GM12865 (cell line): ENCODE measurements around the gene UCN.
"Not testable (repeated sequence)": the region's sequence is repeated elsewhere in the genome, so short reads cannot be mapped to it uniquely, and the experiment has no call there.

ENCODE experiments used
- DNase-seq: peaks from one replicate; pipeline ENCODE4 v3.0.0; 2010; ENCODE audit warnings: low read depth
- H3K4me3 ChIP-seq: 2 replicates; pipeline ENCODE4 v1.5.1; 2011; ENCODE audit warnings: mild to moderate bottlenecking, low read depth, low read length, control low read depth
- TF ChIP-seq, protein P1 (sequence below): IDR thresholded peaks from 2 replicates; pipeline ENCODE4 v1.5.1; 2011; ENCODE audit warnings: low read length, control low read depth, low read depth, inconsistent platforms; ENCODE audit not compliant: insufficient read depth; ENCODE audit errors: missing control alignments

UCN gene

GRCh38 chr2:27282892-27283291 is 25.4 kb downstream of the UCN start:
- no peak overlapping the region for H3K4me3 ChIP-seq
- DNase-seq: no peak
- TF ChIP-seq, protein P1, sequence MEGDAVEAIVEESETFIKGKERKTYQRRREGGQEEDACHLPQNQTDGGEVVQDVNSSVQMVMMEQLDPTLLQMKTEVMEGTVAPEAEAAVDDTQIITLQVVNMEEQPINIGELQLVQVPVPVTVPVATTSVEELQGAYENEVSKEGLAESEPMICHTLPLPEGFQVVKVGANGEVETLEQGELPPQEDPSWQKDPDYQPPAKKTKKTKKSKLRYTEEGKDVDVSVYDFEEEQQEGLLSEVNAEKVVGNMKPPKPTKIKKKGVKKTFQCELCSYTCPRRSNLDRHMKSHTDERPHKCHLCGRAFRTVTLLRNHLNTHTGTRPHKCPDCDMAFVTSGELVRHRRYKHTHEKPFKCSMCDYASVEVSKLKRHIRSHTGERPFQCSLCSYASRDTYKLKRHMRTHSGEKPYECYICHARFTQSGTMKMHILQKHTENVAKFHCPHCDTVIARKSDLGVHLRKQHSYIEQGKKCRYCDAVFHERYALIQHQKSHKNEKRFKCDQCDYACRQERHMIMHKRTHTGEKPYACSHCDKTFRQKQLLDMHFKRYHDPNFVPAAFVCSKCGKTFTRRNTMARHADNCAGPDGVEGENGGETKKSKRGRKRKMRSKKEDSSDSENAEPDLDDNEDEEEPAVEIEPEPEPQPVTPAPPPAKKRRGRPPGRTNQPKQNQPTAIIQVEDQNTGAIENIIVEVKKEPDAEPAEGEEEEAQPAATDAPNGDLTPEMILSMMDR: no peak

GRCh38 chr2:27281855-27282559 is 26.2 kb downstream of the UCN start, which contains the start of gene TRIM54:
TRIM54 (plus strand) TSS chr2:27282429; CDS start chr2:27282732, 303 bp downstream.
- no peak for DNase-seq
- TF ChIP-seq, protein P1: no peak
- no peak within 1 kb of the TSS for H3K4me3 ChIP-seq

GRCh38 chr2:27281442-27281841 is 26.8 kb downstream of the UCN start:
- DNase-seq: no peak
- TF ChIP-seq, protein P1: no peak
- H3K4me3 ChIP-seq: no peak overlapping the region

- no peak overlapping the region for H3K4me3 ChIP-seq
- TF ChIP-seq, protein P1: no peak
- no peak for DNase-seq
These were observed 27.4 kb downstream of the UCN start for GRCh38 chr2:27280826-27281225.

- DNase-seq: no peak
- H3K4me3 ChIP-seq: no peak overlapping the region
- TF ChIP-seq, protein P1: no peak
These were observed 30.2 kb downstream of the UCN start for GRCh38 chr2:27278010-27278409.

- no peak for DNase-seq
- TF ChIP-seq, protein P1: no peak
- no peak within 1 kb of the TSS for H3K4me3 ChIP-seq
These were observed 32.8 kb downstream of the UCN start, which contains the start of gene DNAJC5G for GRCh38 chr2:27275211-27276150. DNAJC5G (plus strand) TSS chr2:27275433; CDS start chr2:27276729, 1,296 bp downstream.

- not testable (repeated sequence) for DNase-seq, H3K4me3 ChIP-seq
These were observed 35.4 kb downstream of the UCN start for GRCh38 chr2:27272537-27273522.
